ACC112 (cell line): ENCODE data around the gene ZEB2.
A peak's percentile ranks its signal among the peaks of the same experiment; 100 is the strongest.

ENCODE experiments used
- H2AFZ ChIP-seq: fragments of 200-600 bp; sonication (generic); one replicate; pipeline ENCODE4 v1.6.0; 2017; ENCODE audit warnings: antibody characterized with exemption, low read length; ENCODE audit not compliant: unreplicated experiment
- H3K27ac ChIP-seq: fragments of 200-600 bp; sonication (generic); 2 replicates; pipeline ENCODE4 v1.5.1; 2014; ENCODE audit warnings: low read depth, mild to moderate bottlenecking, antibody characterized with exemption, low read length, moderate library complexity
- H3K27me3 ChIP-seq: fragments of 200-600 bp; sonication (generic); 2 replicates; pipeline ENCODE4 v1.6.1; 2014; ENCODE audit warnings: mild to moderate bottlenecking, antibody characterized with exemption, low read length, moderate library complexity, mixed read lengths; ENCODE audit not compliant: insufficient read depth
- H3K36me3 ChIP-seq: fragments of 200-600 bp; sonication (generic); 2 replicates; pipeline ENCODE4 v1.6.1; 2016; ENCODE audit warnings: mild to moderate bottlenecking, antibody characterized with exemption, low read length, moderate library complexity, mixed read lengths; ENCODE audit not compliant: insufficient read depth
- H3K4me1 ChIP-seq: fragments of 200-600 bp; sonication (generic); one replicate; pipeline ENCODE4 v1.6.1; 2016; ENCODE audit warnings: low read length, mixed read lengths; ENCODE audit not compliant: insufficient read depth, unreplicated experiment, control insufficient read depth
- H3K4me3 ChIP-seq: fragments of 200-600 bp; sonication (generic); 2 replicates; pipeline ENCODE4 v1.5.1; 2014; ENCODE audit warnings: mild to moderate bottlenecking, low read depth, low read length
- H3K79me2 ChIP-seq: fragments of 200-600 bp; sonication (generic); one replicate; pipeline ENCODE4 v1.6.0; 2016; ENCODE audit warnings: low read length; ENCODE audit not compliant: control insufficient read depth, unreplicated experiment, insufficient read depth

The ZEB2 gene

DNA sequence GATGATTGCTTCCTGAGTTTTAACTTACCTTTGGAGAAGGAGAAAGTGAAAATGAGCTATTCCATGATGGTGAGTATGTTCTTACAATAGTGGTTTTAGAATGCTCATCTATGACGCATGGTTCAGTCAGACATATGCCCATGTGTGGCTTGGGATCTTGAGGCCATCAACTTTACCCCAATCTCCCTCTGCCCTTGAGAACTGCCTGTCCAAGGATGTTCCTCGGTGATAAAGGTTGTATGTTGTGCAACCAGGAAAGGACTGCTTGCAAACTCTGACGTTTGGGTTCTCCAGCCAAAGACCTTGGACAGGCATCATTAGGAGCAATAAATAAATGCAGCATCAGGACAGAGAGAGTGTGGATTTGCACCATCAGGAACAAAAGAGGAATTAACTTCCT lies 165.0 kb downstream of the ZEB2 start:
- Histone ChIP-seq H3K79me2 (no peaks in the 10 kb centered on the region), H3K4me3 (no peak overlapping the region), H3K27ac (peak overlapping the region; percentile 96), H3K36me3 (no peaks in the 10 kb centered on the region), H2AFZ (no peak overlapping the region), H3K4me1 (peaks cover 53% of the 10 kb centered on the region), H3K27me3 (no peaks in the 10 kb centered on the region)

DNA sequence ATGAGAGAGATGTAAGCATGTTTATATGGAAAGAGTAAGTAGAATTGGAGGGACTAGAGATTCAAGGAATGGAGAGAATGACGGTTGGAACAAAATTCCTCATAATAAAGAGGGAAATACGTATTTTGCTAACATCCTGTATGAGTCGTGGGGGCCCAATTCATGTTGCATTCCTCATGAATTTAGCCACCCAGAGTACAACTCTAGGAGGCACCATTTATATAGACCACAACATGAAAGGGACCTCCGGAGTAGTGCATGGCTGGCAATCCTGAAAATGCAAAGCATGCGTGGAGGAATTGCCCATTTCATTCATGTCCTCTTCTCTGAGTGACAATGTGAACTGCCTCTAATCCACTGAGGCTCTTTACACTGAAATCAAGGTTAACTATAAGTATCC lies 168.2 kb downstream of the ZEB2 start:
- no peaks in the 10 kb centered on the region for H3K27me3 ChIP-seq
- H3K4me3 ChIP-seq, result no peak overlapping the region
- H3K27ac ChIP-seq, result no peak overlapping the region
- no peaks in the 10 kb centered on the region for H3K79me2 ChIP-seq
- peaks cover 32% of the 10 kb centered on the region for H3K4me1 ChIP-seq
- no peaks in the 10 kb centered on the region for H3K36me3 ChIP-seq
- H2AFZ ChIP-seq, result no peak overlapping the region

DNA sequence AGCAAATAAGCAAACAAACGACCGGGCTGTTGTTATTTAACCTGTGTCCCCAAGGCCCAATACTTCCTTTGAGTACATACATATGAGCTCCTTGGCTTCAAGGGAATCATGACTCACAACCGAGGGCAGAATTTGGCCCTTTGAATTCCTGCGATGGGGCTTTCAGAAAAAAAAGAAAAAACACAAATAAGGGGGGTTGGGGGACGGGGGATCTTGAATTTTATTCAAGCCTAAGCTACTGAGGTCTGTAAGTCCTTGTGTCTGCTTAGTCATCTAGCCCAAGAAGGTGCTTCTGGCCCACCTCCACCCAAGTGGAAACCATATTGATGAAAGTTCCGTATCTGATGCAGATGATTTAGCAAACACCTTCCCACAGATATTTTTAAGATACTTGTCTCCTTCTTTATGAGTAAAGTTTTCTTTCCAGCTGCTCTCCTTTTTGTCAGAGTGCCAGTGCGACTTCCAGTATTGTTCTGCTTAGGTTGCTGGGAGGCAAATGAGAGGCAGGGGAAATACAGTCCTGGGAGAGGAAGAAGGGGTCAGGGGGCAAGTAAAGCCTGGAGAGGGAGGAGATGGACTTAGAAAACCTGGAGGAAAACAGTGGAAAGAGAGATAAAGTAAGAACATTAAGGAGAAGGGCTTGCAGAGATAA lies 169.6 kb downstream of the ZEB2 start:
- Histone ChIP-seq H3K27me3 (no peaks in the 10 kb centered on the region), H3K36me3 (no peaks in the 10 kb centered on the region), H3K27ac (peak overlapping the region; percentile 63), H2AFZ (peak overlapping the region; percentile 70), H3K4me1 (peaks cover 21% of the 10 kb centered on the region), H3K4me3 (no peak overlapping the region), H3K79me2 (no peaks in the 10 kb centered on the region)

DNA sequence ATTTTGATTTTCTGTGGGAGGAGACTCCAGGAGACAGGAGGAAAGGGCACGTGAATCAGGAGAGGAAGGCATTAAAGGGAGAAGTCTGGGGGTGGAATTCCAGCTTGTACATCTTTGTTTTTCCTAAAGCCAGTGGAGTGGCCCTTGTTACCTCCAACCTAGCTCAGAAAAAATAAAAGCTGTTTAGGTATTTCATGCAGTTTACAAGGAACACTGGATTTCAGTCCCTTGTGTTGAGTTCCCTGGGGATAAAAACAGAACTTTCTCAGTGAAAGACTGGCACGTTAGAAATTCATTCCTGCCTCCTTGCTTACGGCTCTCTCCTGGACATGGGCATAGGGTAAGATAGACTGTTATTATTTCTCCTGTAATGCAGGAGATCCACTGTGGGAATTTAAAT lies 170.2 kb downstream of the ZEB2 start:
- Histone ChIP-seq H2AFZ (peak overlapping the region; percentile 70), H3K4me3 (no peak overlapping the region), H3K27me3 (no peaks in the 10 kb centered on the region), H3K36me3 (no peaks in the 10 kb centered on the region), H3K79me2 (no peaks in the 10 kb centered on the region), H3K27ac (peak overlapping the region; percentile 63), H3K4me1 (peaks cover 17% of the 10 kb centered on the region)

DNA sequence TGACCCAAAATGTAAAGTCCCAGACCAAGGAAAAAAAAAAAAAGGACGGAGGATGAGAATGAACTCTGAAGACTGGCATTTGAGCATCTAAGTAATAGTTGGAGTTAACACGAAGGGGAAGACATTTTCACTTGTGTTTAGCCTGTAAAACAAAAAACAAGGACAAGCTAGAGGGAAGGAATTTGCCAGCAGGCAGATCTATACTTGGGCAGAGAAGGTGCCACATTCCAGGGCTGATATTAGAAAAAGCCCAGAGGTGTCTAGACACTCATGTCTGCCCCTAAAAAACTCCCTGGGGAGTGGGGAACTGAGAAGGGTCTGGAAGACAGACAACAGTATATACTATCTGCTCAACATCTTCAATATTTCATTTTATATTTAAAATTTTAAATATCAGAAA lies 171.1 kb downstream of the ZEB2 start:
- Histone ChIP-seq H2AFZ (peak overlapping the region; percentile 54), H3K79me2 (no peaks in the 10 kb centered on the region), H3K4me3 (no peak overlapping the region), H3K4me1 (peaks cover 17% of the 10 kb centered on the region), H3K27ac (no peak overlapping the region), H3K36me3 (no peaks in the 10 kb centered on the region), H3K27me3 (no peaks in the 10 kb centered on the region)

DNA sequence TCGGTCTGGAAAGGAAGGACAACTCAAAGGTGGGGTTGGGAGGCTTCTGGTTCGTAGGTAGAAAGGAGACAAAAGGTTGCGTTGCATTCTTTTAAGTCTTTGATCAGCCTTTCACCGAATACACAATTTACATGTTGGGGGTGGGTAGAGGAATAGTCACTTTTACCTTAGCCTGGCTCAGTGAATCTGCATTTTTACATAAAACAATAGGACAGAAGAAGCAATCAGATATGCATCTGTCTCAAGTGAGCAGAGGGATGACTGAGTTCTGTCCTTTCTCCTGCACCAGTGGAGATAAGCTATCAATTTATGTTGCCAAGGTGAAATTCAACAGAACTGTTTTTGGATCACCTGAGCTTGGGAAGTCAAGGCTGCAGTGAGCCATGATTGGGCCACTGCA lies 173.7 kb downstream of the ZEB2 start:
- Histone ChIP-seq H3K27ac (no peak overlapping the region), H3K4me3 (no peak overlapping the region), H3K4me1 (peaks cover 23% of the 10 kb centered on the region), H3K36me3 (no peaks in the 10 kb centered on the region), H3K79me2 (no peaks in the 10 kb centered on the region), H3K27me3 (no peaks in the 10 kb centered on the region), H2AFZ (no peak overlapping the region)

DNA sequence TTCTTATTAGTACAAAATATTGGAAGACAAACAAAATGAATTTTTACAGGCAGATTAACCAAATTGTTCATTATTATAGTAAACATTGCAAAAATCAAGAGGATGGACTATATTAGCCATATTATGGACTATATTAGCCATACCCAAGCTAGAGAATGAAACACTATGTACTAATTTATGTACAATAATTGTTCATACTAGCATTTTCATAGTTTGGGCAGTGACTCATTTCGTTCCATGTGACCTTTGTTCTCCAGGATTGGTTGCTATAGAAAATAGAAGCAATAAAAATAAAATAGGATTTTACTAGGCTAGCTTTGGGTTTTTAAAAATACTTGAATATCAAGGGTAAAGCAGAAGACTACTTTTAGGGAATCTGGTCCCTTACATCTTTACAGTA lies 176.8 kb downstream of the ZEB2 start:
- H3K4me1 ChIP-seq, result peaks cover 6% of the 10 kb centered on the region
- peak overlapping the region; percentile 2; the same call in 1 of the 2 replicates for H3K27ac ChIP-seq
- H3K36me3 ChIP-seq, result no peaks in the 10 kb centered on the region
- H3K4me3 ChIP-seq, result no peak overlapping the region
- no peaks in the 10 kb centered on the region for H3K27me3 ChIP-seq
- no peaks in the 10 kb centered on the region for H3K79me2 ChIP-seq
- peak overlapping the region; percentile 14 for H2AFZ ChIP-seq

DNA sequence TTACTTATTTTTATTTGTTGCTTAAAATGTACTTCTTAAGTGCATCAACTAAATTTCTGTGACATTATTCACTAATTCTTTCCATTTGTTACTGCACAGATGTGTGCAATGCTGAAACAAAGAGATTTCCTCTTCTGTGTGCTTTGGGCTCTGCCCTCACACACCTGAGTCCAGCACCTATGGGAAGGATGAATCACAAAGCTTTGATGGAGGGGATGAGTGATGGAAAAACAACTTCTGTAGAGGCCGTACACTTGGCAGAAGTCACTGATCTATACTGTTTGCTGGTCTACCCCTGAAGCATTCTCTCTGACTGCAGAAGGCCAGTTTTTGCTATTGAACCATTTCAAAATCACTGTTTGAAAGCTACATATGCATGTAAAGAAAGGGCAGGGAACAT lies 178.4 kb downstream of the ZEB2 start:
- Histone ChIP-seq H3K79me2 (no peaks in the 10 kb centered on the region), H3K27ac (no peak overlapping the region), H3K27me3 (no peaks in the 10 kb centered on the region), H3K4me3 (no peak overlapping the region), H3K36me3 (no peaks in the 10 kb centered on the region), H2AFZ (no peak overlapping the region), H3K4me1 (peaks cover 6% of the 10 kb centered on the region)

DNA sequence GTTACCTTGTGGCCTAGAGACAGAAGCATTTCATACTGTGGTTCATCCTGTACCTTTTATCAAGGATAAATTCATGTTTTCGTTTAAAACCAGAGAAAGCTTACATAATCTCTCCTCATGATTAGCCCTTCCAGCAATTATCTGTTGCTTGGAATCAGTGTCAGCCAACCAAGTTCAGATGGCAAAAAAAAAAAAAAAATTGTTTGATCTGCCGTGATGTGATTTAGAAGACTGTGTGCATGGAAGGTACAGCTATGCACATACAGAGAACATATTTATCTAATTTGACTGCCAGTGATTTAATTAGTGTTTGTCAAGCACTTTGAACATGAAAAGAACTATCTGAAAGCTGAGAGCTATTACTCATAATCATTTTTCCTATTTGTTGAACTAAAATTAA lies 180.9 kb downstream of the ZEB2 start:
- H2AFZ ChIP-seq, result no peak overlapping the region
- no peaks in the 10 kb centered on the region for H3K79me2 ChIP-seq
- H3K4me1 ChIP-seq, result peaks cover 6% of the 10 kb centered on the region
- H3K27ac ChIP-seq, result no peak overlapping the region
- no peaks in the 10 kb centered on the region for H3K36me3 ChIP-seq
- H3K27me3 ChIP-seq, result no peaks in the 10 kb centered on the region
- H3K4me3 ChIP-seq, result no peak overlapping the region

DNA sequence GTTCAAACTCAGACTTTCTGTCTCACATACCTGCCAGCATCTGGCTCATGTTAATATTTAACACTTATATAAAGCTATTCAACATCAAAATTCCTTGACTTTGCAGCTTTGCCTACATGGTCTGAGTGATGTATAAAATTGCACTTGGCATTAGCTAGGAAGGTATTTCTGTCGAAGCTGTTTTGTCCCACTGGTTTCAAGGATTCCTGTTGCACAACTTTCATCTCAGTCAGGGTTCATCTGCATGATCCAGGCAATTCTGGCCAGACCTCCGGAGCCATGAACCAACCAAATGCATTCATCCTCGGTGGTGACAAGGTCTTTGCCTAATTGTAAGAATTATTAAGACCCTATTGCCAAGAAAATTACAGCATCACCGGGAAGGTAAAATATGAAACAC lies 185.4 kb downstream of the ZEB2 start:
- Histone ChIP-seq H3K27ac (no peak overlapping the region), H3K79me2 (peaks cover 11% of the 10 kb centered on the region), H3K4me3 (no peak overlapping the region), H3K4me1 (peaks cover 16% of the 10 kb centered on the region), H2AFZ (no peak overlapping the region), H3K36me3 (no peaks in the 10 kb centered on the region), H3K27me3 (no peaks in the 10 kb centered on the region)
